K562 (cell line): ENCODE measurements around the gene MDK. TPM values are rescaled to one million over a fixed set of nuclear protein-coding genes. Genes with fewer than 3 reads are reported as not detected.

Source experiments
- ATAC-seq: fragments of 200-7000 bp; cut with Tn5 transposase; 3 replicates; pipeline ENCODE4 v1.9.1; 2020; ENCODE audit warnings: moderate library complexity
- BruUV-seq: library from RNA; stranded (reverse); fragments of 400-500 nt; replicated peaks from 2 replicates; lab custom pipeline; 2021; lab: Mats Ljungman, UMichigan
- CTCF ChIA-PET: fragments of 300-600 bp; formaldehyde crosslinking; extraction: SDS; loops from one replicate; lab custom pipeline; 2021; ENCODE audit warnings: low intra/inter-chr PET ratio; lab: Yijun Ruan, JAX
- POLR2A ChIA-PET: fragments of 300-600, 350-650 bp; sonication (Branson Sonifier 250); formaldehyde crosslinking; extraction: SDS; loops from one replicate; lab custom pipeline; 2021; ENCODE audit warnings: antibody characterized with exemption, inconsistent platforms; lab: Yijun Ruan, JAX
- DNase-seq, 4 experiments: peaks; one replicate each; pipeline versions ENCODE4 v3.0.0 to v3.0.0-alpha.2; 2011 to 2018; ENCODE audit warnings: low spot score in 3 of 4, mixed read lengths in 3 of 4; ENCODE audit errors: extremely low read depth in 1 of 4
- FAIRE-seq: peaks from 2 replicates; lab custom pipeline; 2011; peaks lifted over from hg19 to GRCh38; lab: Jason Lieb, UNC
- H2AFZ ChIP-seq: 2 replicates; pipeline ENCODE4 v1.6.0; 2011; ENCODE audit warnings: low read depth, low read length, control low read depth, inconsistent platforms
- H3K27ac ChIP-seq: fragments of 200-600 bp; 3 replicates; pipeline ENCODE4 v1.8.0; 2011; ENCODE audit warnings: low read depth, mild to moderate bottlenecking, control low read depth, inconsistent platforms, low read length, moderate library complexity, mixed read lengths; ENCODE audit errors: extremely low read depth
- H3K27me3 ChIP-seq, 2 experiments: fragments of 300-600 bp in 1 of 2; 2 replicates in 1 of 2; 3 replicates in 1 of 2; pipeline versions ENCODE4 v1.6.0 to v1.8.0; 2011; ENCODE audit warnings: inconsistent platforms in 2 of 2, low read length in 2 of 2, mild to moderate bottlenecking in 1 of 2, mixed read lengths in 1 of 2, moderate library complexity in 1 of 2; ENCODE audit not compliant: control insufficient read depth in 2 of 2, insufficient read depth in 2 of 2
- H3K36me3 ChIP-seq: fragments of 300-600 bp; 3 replicates; pipeline ENCODE4 v1.8.0; 2011; ENCODE audit warnings: mild to moderate bottlenecking, low read length, inconsistent platforms; ENCODE audit not compliant: control insufficient read depth, insufficient read depth
- H3K4me1 ChIP-seq, 2 experiments: fragments of 200-600 bp in 1 of 2; replicated peaks in 1 of 2; 2 replicates in 1 of 2; 3 replicates in 1 of 2; pipeline versions ENCODE4 v1.5.1 to v1.8.0; 2011; ENCODE audit warnings: inconsistent platforms in 2 of 2, low read length in 2 of 2, mild to moderate bottlenecking in 1 of 2, mixed read lengths in 1 of 2, moderate library complexity in 1 of 2; ENCODE audit not compliant: control insufficient read depth in 2 of 2, insufficient read depth in 2 of 2
- H3K4me2 ChIP-seq: 2 replicates; pipeline ENCODE4 v1.6.1; 2011; ENCODE audit warnings: low read length, control low read depth, inconsistent platforms, mixed read lengths; ENCODE audit not compliant: insufficient read depth
- H3K4me3 ChIP-seq: fragments of 200-600 bp; sonication (generic), shearing (Covaris generic); 2 replicates; pipeline ENCODE4 v1.5.1; 2016; ENCODE audit warnings: control low read depth, inconsistent platforms
- H3K79me2 ChIP-seq: fragments of 200-600 bp; 3 replicates; pipeline ENCODE4 v1.8.0; 2011; ENCODE audit warnings: low read length, inconsistent platforms; ENCODE audit not compliant: control insufficient read depth, insufficient read depth
- H3K9ac ChIP-seq, 2 experiments: 2 replicates each; pipeline versions ENCODE4 v1.6.0 to v1.6.1; 2011; ENCODE audit warnings: low read depth in 2 of 2, low read length in 2 of 2, control low read depth in 1 of 2, inconsistent platforms in 1 of 2, mild to moderate bottlenecking in 1 of 2, mixed read lengths in 1 of 2; ENCODE audit not compliant: insufficient read depth in 1 of 2
- H3K9me1 ChIP-seq: one replicate; pipeline ENCODE4 v1.6.0; 2011; ENCODE audit warnings: inconsistent platforms, mild to moderate bottlenecking, low read length, moderate library complexity; ENCODE audit not compliant: control insufficient read depth, insufficient read depth
- H3K9me3 ChIP-seq: replicated peaks from 2 replicates; pipeline ENCODE4 v1.5.1; 2011; ENCODE audit warnings: low read depth, low read length, inconsistent platforms; ENCODE audit not compliant: control insufficient read depth, insufficient read depth
- H4K20me1 ChIP-seq: replicated peaks from 2 replicates; pipeline ENCODE4 v1.6.1; 2011; ENCODE audit warnings: low read length, inconsistent platforms, mixed read lengths; ENCODE audit not compliant: control insufficient read depth, insufficient read depth
- CEBPG ChIP-seq, 3 experiments: fragments of 200-800 bp in 1 of 3; sonication (Bioruptor generic) in 1 of 3; sonication (generic) in 1 of 3; formaldehyde crosslinking in 1 of 3; IDR thresholded peaks in 2 of 3; conservative IDR thresholded peaks in 1 of 3; 2 replicates each; pipeline versions ENCODE4 v1.6.1 to v1.8.0; 2016 to 2022; ENCODE audit warnings: missing compliant biosample characterization in 2 of 3, missing genetic modification characterization in 2 of 3, mild to moderate bottlenecking in 1 of 3, missing genetic modification reagents in 1 of 3
- CREM ChIP-seq: IDR thresholded peaks from 2 replicates; pipeline ENCODE4 v1.6.1; 2014; ENCODE audit warnings: antibody characterized with exemption, low read depth
- MCM3 ChIP-seq: fragments of 450-650 bp; IDR thresholded peaks from 2 replicates; pipeline ENCODE4 v1.6.1; 2016
- SLC30A9 ChIP-seq: fragments of 250-450 bp; sonication (Bioruptor Pico); IDR thresholded peaks from 2 replicates; pipeline ENCODE4 v1.8.0; 2022; ENCODE audit warnings: mild to moderate bottlenecking, moderate library complexity
- ZFP1 ChIP-seq: fragments of 450-650 bp; formaldehyde crosslinking; IDR thresholded peaks from 2 replicates; pipeline ENCODE4 v1.4.0; 2020; ENCODE audit warnings: mild to moderate bottlenecking, mixed read lengths
- ZFX ChIP-seq: sonication (generic); formaldehyde crosslinking; IDR thresholded peaks from 2 replicates; pipeline ENCODE4 v1.8.0; 2022; ENCODE audit warnings: mild to moderate bottlenecking, missing genetic modification reagents, moderate library complexity
- WGBS: fragments of 100-300 bp; shearing (Covaris generic); methylation state at CpG from one replicate; pipeline ENCODE4 v1.1.6; 2016; ENCODE audit warnings: low coverage, mixed read lengths; ENCODE audit not compliant: insufficient coverage; ENCODE audit errors: missing lambda C conversion rate; 5-methylcytosine and 5-hydroxymethylcytosine counted together
- in situ Hi-C: fragments of 300-500 bp; cut with MboI; formaldehyde crosslinking; loops from 4 replicates; pipeline ENCODE4 v1.15.0; 2018; ENCODE audit warnings: inconsistent platforms, mixed read lengths
- intact Hi-C: fragments of 100-400 bp; cut with micrococcal nuclease; formaldehyde crosslinking; loops from 2 replicates; pipeline ENCODE4 v1.14.2; 2022
- polyA plus RNA-seq, 8 experiments: library from polyadenylated mRNA; depleted of rRNA in 4 of 8; stranded (reverse) in 5 of 8; unstranded in 3 of 8; fragments of >200 nt; fragmentation: Nextera tagmentation in 2 of 8; fragmentation: Illumina TruSeq in 1 of 8; extraction: Ambion mirVana in 2 of 8; extraction: Trizol in 1 of 8; gene quantifications; 2 replicates each; pipeline versions ENCODE4 v1.2.1 to v1.2.3, GENCODE V29; 2011 to 2014; ENCODE audit warnings: inconsistent platforms in 1 of 8, missing spikeins in 1 of 8
- total RNA-seq, 7 experiments: library from RNA; depleted of rRNA in 6 of 7; stranded (reverse); fragments of >200 nt in 6 of 7; fragmentation: Illumina TruSeq in 2 of 7; extraction: Trizol in 2 of 7; gene quantifications; 2 replicates each; pipeline versions ENCODE4 v1.2.1 to v1.2.3, GENCODE V29; 2011 to 2021; ENCODE audit warnings: low replicate concordance in 1 of 7

The MDK gene
- total and polyA plus RNA-seq, 9 of the 15 experiments (the other 6 are each of a cell fraction or from before 2014, with no cell fraction given) = 20.7 to 700 (median 350) TPM

GRCh38 chr11:46347637-46348311, 33.7 kb upstream of the MDK start (continued):
- TF ChIP-seq MCM3 = no peak
- no peak for TF ChIP-seq SLC30A9 (CRISPR knock-in tag)
- no peak for TF ChIP-seq CREM

GRCh38 chr11:46348566-46349401, 32.7 kb upstream of the MDK start:
- intact Hi-C loops (no loop called here), in situ Hi-C loops (no loop called here)
- no peaks in the 10 kb centered on the region for H3K9me3 ChIP-seq
- ChIA-PET POLR2A (interaction anchor here (0.5 to 1.6 kb wide), 6 partner anchors 9 to 232 kb away, joined by 3 to 4 read pairs (median 4); no protein-coding TSS in a partner anchor), CTCF (no interaction called here)
- BruUV-seq = no TSS peak
- no peaks in the 10 kb centered on the region for H3K9me1 ChIP-seq
- peaks cover 54% of the 10 kb centered on the region for H3K79me2 ChIP-seq
- peak overlapping the region; percentile 79 to 95 for H3K9ac ChIP-seq
- ATAC-seq (no peak), DNase-seq (no peak), FAIRE-seq (no peak)
- peaks cover 16% of the 10 kb centered on the region for H4K20me1 ChIP-seq
- no peak overlapping the region for H2AFZ ChIP-seq
- TF ChIP-seq ZFP1 (no peak), CEBPG (CRISPR knock-in tag; IDR thresholded peaks at IDR 0.05) (0 out of 2 replicates have a peak, but pooled peaks have one; percentile 9), CEBPG (tag; conservative IDR thresholded peaks at IDR 0.05 in 1 of 2, IDR thresholded peaks at IDR 0.05 in 1 of 2) (no peak), ZFX (CRISPR knock-in tag) (0 out of 2 replicates have a peak, but pooled peaks have one; percentile 19)
- H3K4me1 ChIP-seq = peaks cover 32 to 66% of the 10 kb centered on the region in 2 experiments
- no peaks in the 10 kb centered on the region for H3K27me3 ChIP-seq
- H3K4me3 ChIP-seq = peak overlapping the region; percentile 77
- WGBS = 70% methylated on average over 18 of the region's 18 CpGs
- H3K4me2 ChIP-seq = peak overlapping the region; percentile 86
- H3K36me3 ChIP-seq = peaks cover 46% of the 10 kb centered on the region; the same call in 2 of the 3 replicates
- peak overlapping the region; percentile 65; the same call in 1 of the 3 replicates for H3K27ac ChIP-seq
